Osteoblast (primary cell): ENCODE results near the gene PCSK5. TPM values are rescaled to one million over a fixed set of nuclear protein-coding genes. Genes with fewer than 3 reads are reported as not detected.

Experiments used
- DNase-seq: peaks from one replicate; pipeline ENCODE4 v3.0.0; 2011; ENCODE audit warnings: low spot score, mixed read lengths; ENCODE audit not compliant: insufficient read length; ENCODE audit errors: missing footprints
- H2AFZ ChIP-seq: 2 replicates; pipeline ENCODE4 v1.6.0; 2011; ENCODE audit warnings: mild to moderate bottlenecking, low read length
- H3K27ac ChIP-seq: 2 replicates; pipeline ENCODE4 v1.5.1; 2011; ENCODE audit warnings: mild to moderate bottlenecking, low read depth, low read length, moderate library complexity
- H3K27me3 ChIP-seq: 2 replicates; pipeline ENCODE4 v1.6.0; 2012; ENCODE audit warnings: mild to moderate bottlenecking, control low read depth, inconsistent platforms, low read length, moderate library complexity; ENCODE audit not compliant: insufficient read depth
- H3K36me3 ChIP-seq: 2 replicates; pipeline ENCODE4 v1.5.1; 2011; ENCODE audit warnings: mild to moderate bottlenecking, low read length, control low read depth, moderate library complexity; ENCODE audit not compliant: insufficient read depth
- H3K4me1 ChIP-seq: 2 replicates; pipeline ENCODE4 v1.5.1; 2011; ENCODE audit warnings: mild to moderate bottlenecking, low read length, control low read depth, moderate library complexity; ENCODE audit not compliant: insufficient read depth
- H3K4me2 ChIP-seq: 2 replicates; pipeline ENCODE4 v1.6.0; 2011; ENCODE audit warnings: mild to moderate bottlenecking, low read length; ENCODE audit not compliant: insufficient read depth
- H3K4me3 ChIP-seq: fragments of 200-600 bp; sonication (generic); 3 replicates; pipeline ENCODE4 v1.5.1; 2012; ENCODE audit warnings: mild to moderate bottlenecking, low read length, inconsistent platforms; ENCODE audit not compliant: insufficient read depth
- H3K79me2 ChIP-seq: 2 replicates; pipeline ENCODE4 v1.6.0; 2012; ENCODE audit warnings: mild to moderate bottlenecking, low read length, control low read depth, inconsistent platforms; ENCODE audit not compliant: insufficient read depth
- H3K9me3 ChIP-seq: 2 replicates; pipeline ENCODE4 v1.5.1; 2011; ENCODE audit warnings: low read depth, low read length, control low read depth
- H4K20me1 ChIP-seq: 2 replicates; pipeline ENCODE4 v1.6.0; 2012; ENCODE audit warnings: mild to moderate bottlenecking, low read length, control low read depth; ENCODE audit not compliant: insufficient read depth
- CTCF ChIP-seq: IDR thresholded peaks from 2 replicates; pipeline ENCODE4 v1.5.1; 2011; ENCODE audit warnings: mild to moderate bottlenecking, low read depth, low read length, moderate library complexity; ENCODE audit errors: extremely low read depth
- total RNA-seq: library from RNA; depleted of rRNA; stranded (reverse); fragments of >200 nt; gene quantifications from 2 replicates; pipeline ENCODE4 v1.2.3, GENCODE V29; 2012

Gene PCSK5
- total RNA-seq, 1 donor: 14.5 TPM

DNA sequence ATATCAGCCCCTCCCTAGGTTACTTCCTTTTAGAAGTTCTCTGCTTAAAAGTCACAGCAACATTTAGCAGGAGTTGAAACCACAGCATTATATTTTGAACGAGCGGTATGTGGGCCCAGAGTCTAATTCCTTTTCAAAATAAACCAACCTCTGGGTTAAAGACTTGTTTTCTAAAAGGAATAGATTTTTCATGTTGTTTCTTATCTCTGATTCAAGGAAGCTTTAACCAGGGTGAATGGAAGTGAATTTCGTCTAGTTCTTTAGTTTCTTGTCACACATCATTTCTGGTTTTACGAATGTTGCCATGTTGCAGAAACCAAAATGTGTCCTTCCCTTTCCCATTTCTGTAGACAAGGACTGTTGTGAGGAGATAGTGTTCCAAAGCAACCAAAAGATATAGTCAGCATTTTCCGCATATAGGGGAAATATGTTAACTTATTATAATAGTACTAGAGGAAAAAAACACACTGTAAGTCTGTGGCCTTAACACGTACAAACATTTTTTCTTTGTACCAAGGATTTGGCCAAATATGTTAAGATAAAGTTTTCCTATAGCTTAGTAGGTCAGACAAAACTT lies 142.4 kb downstream of the PCSK5 start:
- TF ChIP-seq CTCF: no peak
- DNase-seq: peak; percentile 1
- no peaks in the 10 kb centered on the region for H3K27me3 ChIP-seq

GRCh38 chr9:76034049-76034448 lies 143.6 kb downstream of the PCSK5 start:
- H3K9me3 ChIP-seq: no peaks in the 10 kb centered on the region
- no peak overlapping the region for H2AFZ ChIP-seq
- DNase-seq: no peak
- no peaks in the 10 kb centered on the region for H3K4me1 ChIP-seq
- TF ChIP-seq CTCF: no peak
- no peaks in the 10 kb centered on the region for H4K20me1 ChIP-seq
- no peak overlapping the region for H3K4me2 ChIP-seq
- no peaks in the 10 kb centered on the region for H3K36me3 ChIP-seq
- no peaks in the 10 kb centered on the region for H3K27me3 ChIP-seq
- H3K79me2 ChIP-seq: no peaks in the 10 kb centered on the region
- no peak overlapping the region for H3K27ac ChIP-seq
- H3K4me3 ChIP-seq: no peak overlapping the region

More for the DNA sequence above, 142.4 kb downstream of the PCSK5 start:
- no peaks in the 10 kb centered on the region for H4K20me1 ChIP-seq
- H3K4me2 ChIP-seq: no peak overlapping the region
- H3K4me1 ChIP-seq: no peaks in the 10 kb centered on the region
- H3K36me3 ChIP-seq: no peaks in the 10 kb centered on the region
- H3K9me3 ChIP-seq: no peaks in the 10 kb centered on the region
- no peak overlapping the region for H3K4me3 ChIP-seq
- H3K27ac ChIP-seq: no peak overlapping the region
- H2AFZ ChIP-seq: no peak overlapping the region
- no peaks in the 10 kb centered on the region for H3K79me2 ChIP-seq

- Histone ChIP-seq H3K79me2 (no peaks in the 10 kb centered on the region), H2AFZ (no peak overlapping the region)
- TF ChIP-seq CTCF: no peak
Observed at GRCh38 chr9:76036762-76037161, 146.3 kb downstream of the PCSK5 start.

GRCh38 chr9:76037587-76038225 lies 147.2 kb downstream of the PCSK5 start:
- TF ChIP-seq CTCF: no peak
- Histone ChIP-seq H3K36me3 (no peaks in the 10 kb centered on the region), H3K9me3 (no peaks in the 10 kb centered on the region), H3K4me3 (no peak overlapping the region), H3K27ac (no peak overlapping the region), H3K79me2 (no peaks in the 10 kb centered on the region), H3K27me3 (no peaks in the 10 kb centered on the region), H3K4me1 (no peaks in the 10 kb centered on the region), H3K4me2 (no peak overlapping the region), H4K20me1 (no peaks in the 10 kb centered on the region), H2AFZ (no peak overlapping the region)
- no peak for DNase-seq

More at GRCh38 chr9:76036762-76037161, 146.3 kb downstream of the PCSK5 start:
- Histone ChIP-seq H3K4me1 (no peaks in the 10 kb centered on the region), H4K20me1 (no peaks in the 10 kb centered on the region), H3K9me3 (no peaks in the 10 kb centered on the region), H3K27ac (no peak overlapping the region), H3K27me3 (no peaks in the 10 kb centered on the region), H3K36me3 (no peaks in the 10 kb centered on the region), H3K4me2 (no peak overlapping the region), H3K4me3 (no peak overlapping the region)
- DNase-seq: no peak
